ENCODE results near the gene PIK3C3.

- no peak for TF ChIP-seq RARB (CRISPR knock-in tag; IDR thresholded peaks at IDR 0.05)
- TF ChIP-seq, protein P1, sequence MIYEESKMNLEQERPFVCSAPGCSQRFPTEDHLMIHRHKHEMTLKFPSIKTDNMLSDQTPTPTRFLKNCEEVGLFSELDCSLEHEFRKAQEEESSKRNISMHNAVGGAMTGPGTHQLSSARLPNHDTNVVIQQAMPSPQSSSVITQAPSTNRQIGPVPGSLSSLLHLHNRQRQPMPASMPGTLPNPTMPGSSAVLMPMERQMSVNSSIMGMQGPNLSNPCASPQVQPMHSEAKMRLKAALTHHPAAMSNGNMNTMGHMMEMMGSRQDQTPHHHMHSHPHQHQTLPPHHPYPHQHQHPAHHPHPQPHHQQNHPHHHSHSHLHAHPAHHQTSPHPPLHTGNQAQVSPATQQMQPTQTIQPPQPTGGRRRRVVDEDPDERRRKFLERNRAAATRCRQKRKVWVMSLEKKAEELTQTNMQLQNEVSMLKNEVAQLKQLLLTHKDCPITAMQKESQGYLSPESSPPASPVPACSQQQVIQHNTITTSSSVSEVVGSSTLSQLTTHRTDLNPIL (CRISPR knock-in tag; IDR thresholded peaks at IDR 0.05; ENCODE audit: low read depth): no peak
- TF ChIP-seq ARNTL (CRISPR knock-in tag; IDR thresholded peaks at IDR 0.05; ENCODE audit: borderline replicate concordance, low read depth): no peak
- TF ChIP-seq TOX (CRISPR knock-in tag; IDR thresholded peaks at IDR 0.05; ENCODE audit: borderline replicate concordance): no peak
- no peak for TF ChIP-seq PPARA (CRISPR knock-in tag; IDR thresholded peaks at IDR 0.05; ENCODE audit: borderline replicate concordance)
- no peak for TF ChIP-seq TSHZ2 (CRISPR knock-in tag; IDR thresholded peaks at IDR 0.05)
- TF ChIP-seq, protein P2, sequence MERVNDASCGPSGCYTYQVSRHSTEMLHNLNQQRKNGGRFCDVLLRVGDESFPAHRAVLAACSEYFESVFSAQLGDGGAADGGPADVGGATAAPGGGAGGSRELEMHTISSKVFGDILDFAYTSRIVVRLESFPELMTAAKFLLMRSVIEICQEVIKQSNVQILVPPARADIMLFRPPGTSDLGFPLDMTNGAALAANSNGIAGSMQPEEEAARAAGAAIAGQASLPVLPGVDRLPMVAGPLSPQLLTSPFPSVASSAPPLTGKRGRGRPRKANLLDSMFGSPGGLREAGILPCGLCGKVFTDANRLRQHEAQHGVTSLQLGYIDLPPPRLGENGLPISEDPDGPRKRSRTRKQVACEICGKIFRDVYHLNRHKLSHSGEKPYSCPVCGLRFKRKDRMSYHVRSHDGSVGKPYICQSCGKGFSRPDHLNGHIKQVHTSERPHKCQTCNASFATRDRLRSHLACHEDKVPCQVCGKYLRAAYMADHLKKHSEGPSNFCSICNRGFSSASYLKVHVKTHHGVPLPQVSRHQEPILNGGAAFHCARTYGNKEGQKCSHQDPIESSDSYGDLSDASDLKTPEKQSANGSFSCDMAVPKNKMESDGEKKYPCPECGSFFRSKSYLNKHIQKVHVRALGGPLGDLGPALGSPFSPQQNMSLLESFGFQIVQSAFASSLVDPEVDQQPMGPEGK (CRISPR knock-in tag; IDR thresholded peaks at IDR 0.05; ENCODE audit: borderline replicate concordance): no peak
- no peak for TF ChIP-seq ISL1 (CRISPR knock-in tag; IDR thresholded peaks at IDR 0.05)
- no peak for TF ChIP-seq GLIS3 (CRISPR knock-in tag; IDR thresholded peaks at IDR 0.05)
- TF ChIP-seq ZNF565 (CRISPR knock-in tag; conservative IDR thresholded peaks at IDR 0.05; ENCODE audit: low read depth): no peak
- TF ChIP-seq ZFP30 (CRISPR knock-in tag; IDR thresholded peaks at IDR 0.05): no peak
Observed at GRCh38 chr18:41948544-41949110, 6.4 kb upstream of the PIK3C3 start.
